WERI-Rb-1 (cell line): Measurements from ENCODE around the gene ZFX.

Experiments
- DNase-seq: peaks from one replicate; pipeline ENCODE4 v3.0.0-alpha.2; 2020
- H3K27ac ChIP-seq: fragments of 250-450 bp; sonication (Bioruptor Pico); 2 replicates; pipeline ENCODE4 v1.5.1; 2020; ENCODE audit warnings: mild to moderate bottlenecking, moderate library complexity
- H3K27me3 ChIP-seq: fragments of 250-450 bp; sonication (Bioruptor Pico); 2 replicates; pipeline ENCODE4 v1.5.1; 2021; ENCODE audit warnings: mild to moderate bottlenecking, low read depth, moderate library complexity; ENCODE audit not compliant: insufficient read depth, severe bottlenecking
- H3K36me3 ChIP-seq: fragments of 250-450 bp; sonication (Bioruptor Pico); 2 replicates; pipeline ENCODE4 v1.5.1; 2020; ENCODE audit warnings: mild to moderate bottlenecking, moderate library complexity
- H3K4me3 ChIP-seq: 2 replicates; pipeline ENCODE4 v1.5.1; 2011; ENCODE audit warnings: low read depth, mild to moderate bottlenecking, control low read depth, low read length
- H3K9me3 ChIP-seq: fragments of 250-450 bp; sonication (Bioruptor Pico); 2 replicates; pipeline ENCODE4 v1.5.1; 2021; ENCODE audit warnings: mild to moderate bottlenecking, moderate library complexity; ENCODE audit not compliant: severe bottlenecking
- CTCF ChIP-seq: IDR thresholded peaks from 2 replicates; pipeline ENCODE4 v1.5.1; 2011; ENCODE audit warnings: low read depth, mild to moderate bottlenecking, control low read depth, inconsistent platforms, low read length

Gene ZFX

GRCh38 chrX:24260842-24261550 is 111.5 kb downstream of the ZFX start:
- peaks cover 6% of the 10 kb centered on the region for H3K9me3 ChIP-seq
- H3K36me3 ChIP-seq = no peaks in the 10 kb centered on the region
- H3K4me3 ChIP-seq = no peak overlapping the region
- no peak overlapping the region for H3K27ac ChIP-seq
- no peak for DNase-seq
- peaks cover 17% of the 10 kb centered on the region for H3K27me3 ChIP-seq
- TF ChIP-seq CTCF = no peak

GRCh38 chrX:24262309-24262708 is 112.8 kb downstream of the ZFX start:
- no peak overlapping the region for H3K27ac ChIP-seq
- peaks cover under 1% of the 10 kb centered on the region for H3K9me3 ChIP-seq
- no peaks in the 10 kb centered on the region for H3K36me3 ChIP-seq
- DNase-seq = no peak
- no peak for TF ChIP-seq CTCF
- H3K27me3 ChIP-seq = peaks cover 22% of the 10 kb centered on the region
- H3K4me3 ChIP-seq = no peak overlapping the region

- TF ChIP-seq CTCF = no peak
- H3K27me3 ChIP-seq = peaks cover 27% of the 10 kb centered on the region
- DNase-seq = no peak
- H3K4me3 ChIP-seq = no peak overlapping the region
- H3K27ac ChIP-seq = no peak overlapping the region
- H3K9me3 ChIP-seq = no peaks in the 10 kb centered on the region
- H3K36me3 ChIP-seq = no peaks in the 10 kb centered on the region
Observed at GRCh38 chrX:24264383-24264782, 114.9 kb downstream of the ZFX start.
